ENCODE measurements around the gene ZNF518B.
"Not testable (repeated sequence)": the region's sequence is repeated elsewhere in the genome, so short reads cannot be mapped to it uniquely, and the experiment has no call there.

ZNF518B gene

DNA sequence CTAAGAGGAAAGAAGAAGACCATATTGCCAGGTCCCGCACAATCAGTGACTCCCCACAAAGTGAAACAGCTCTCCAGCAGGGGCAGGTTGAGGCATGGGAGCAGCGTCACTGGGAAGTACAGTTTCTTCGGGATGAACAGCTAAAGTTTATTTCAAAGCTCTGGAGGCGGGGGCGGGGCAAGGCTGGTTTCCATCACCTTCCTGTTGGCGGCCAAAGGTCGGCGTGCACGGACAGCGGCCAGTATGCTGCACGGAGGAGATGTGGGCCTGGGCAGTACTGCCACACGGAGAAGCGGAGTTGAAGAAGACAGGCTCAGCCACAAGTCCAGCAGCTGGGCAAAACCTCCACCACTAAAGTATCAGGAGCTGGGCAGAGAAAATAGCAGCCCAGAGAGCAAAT is 951 bp upstream of the ZNF518B start:
- DNase-seq (ENCODE audit: low spot score) = no peak

DNA sequence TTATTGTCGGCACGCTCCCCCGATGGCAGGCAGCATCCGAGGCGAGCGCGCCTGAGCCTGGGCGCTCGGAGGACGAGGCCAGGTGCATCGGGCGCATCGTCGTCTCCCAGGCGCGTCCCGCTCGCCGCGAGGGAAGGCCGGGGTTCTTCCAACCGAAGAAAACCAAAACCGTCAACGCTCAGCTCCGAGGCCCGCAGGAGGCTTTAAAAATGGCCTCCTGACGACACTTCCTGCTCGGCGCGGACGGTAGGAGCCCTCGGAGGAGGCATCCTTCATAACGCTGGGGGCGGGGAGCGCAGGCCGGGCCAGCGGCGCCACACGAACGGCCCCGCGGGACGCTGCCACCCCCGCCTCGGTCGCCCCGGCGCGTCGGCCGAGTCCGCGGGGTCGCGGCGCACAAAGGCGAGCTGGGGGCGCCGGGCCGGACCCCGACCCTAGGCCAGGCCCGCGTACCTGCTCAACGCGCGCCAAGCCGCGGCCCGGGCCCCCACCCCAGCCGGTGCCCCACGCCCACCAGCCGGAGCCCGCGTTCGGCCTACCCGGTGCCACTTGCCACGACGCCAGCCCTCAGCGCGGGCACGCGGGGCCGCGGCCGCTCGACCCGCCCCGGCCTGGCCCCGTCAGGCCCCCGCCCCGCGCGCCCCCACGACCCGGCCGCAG is 501 bp downstream of the ZNF518B start:
- DNase-seq (ENCODE audit: low spot score) = peak; percentile 57

DNA sequence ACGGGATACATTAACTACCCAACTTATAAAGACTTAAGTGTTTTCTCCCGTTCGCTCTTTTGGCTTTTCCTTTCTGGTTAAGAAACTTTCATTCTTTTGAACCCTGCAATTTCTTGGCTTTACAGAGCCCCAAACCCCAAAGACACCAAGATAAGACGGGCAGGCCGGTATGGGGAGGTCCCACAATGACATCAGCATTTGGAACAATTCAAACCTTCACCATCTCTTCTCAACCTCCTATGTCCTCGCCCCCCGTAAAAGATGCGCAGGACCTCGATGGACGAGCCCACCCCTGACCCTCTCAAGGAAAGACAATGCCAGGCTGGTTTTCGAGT is 999 bp downstream of the ZNF518B start:
- DNase-seq (ENCODE audit: low spot score) = no peak

DNA sequence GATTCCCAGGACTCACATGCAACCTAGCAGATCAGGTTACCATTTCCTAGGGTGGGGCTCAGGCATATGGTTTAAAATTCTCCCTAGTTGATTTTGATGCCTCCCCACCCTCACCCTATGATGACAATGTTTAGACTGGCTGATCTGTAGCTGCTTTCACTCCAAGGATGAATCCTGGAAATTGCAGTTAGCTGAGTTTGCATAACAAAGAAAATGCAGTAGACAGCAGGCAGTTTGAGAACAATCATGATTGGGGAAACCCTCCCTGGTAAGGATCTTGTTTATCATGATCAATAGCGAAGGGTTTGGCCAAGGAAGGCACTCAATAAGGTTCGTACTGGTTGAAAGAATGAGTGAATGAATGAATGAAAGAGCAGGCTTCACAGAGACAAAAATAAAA is 2.1 kb downstream of the ZNF518B start:
- DNase-seq (ENCODE audit: low spot score) = no peak

DNA sequence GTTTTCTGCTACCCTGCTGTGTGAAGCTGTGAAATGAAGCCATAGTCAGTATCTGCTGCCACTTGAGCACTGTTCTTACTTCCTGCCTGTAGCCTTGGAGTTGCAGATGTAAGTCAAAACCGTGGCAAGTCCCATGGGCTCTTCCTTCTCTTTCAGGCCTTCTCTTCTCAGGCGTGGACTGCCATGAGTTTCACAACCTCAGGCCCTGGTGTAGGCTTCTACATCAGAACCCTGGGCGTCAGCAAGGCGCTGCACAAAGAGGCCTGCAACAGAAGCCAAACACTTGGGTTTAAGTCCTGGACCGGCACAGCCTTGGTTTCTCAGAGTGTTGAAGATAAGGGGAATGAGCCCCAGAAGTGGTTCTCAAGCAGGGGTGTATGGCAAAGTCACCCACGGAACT is 2.5 kb downstream of the ZNF518B start:
- no peak for DNase-seq (ENCODE audit: low spot score)

DNA sequence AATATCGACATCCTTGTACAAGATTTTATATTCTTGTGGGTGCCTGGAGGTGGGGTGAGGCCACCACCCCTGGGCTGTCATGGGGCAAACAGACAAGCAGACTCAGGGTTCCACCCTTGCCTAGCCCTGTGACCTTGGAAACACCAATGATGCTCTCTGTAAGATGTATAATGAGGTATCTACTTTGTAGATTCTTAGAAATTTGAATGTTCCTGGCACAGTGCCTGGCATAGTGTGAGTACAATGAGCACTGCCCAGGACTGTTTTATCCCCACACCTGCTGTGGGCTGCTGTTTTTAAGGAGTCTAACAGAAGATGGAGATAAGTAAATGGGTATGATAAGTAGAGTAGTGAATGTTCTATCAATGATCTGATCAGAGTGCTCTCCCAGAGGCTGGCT is 3.1 kb downstream of the ZNF518B start:
- no peak for DNase-seq (ENCODE audit: low spot score)

DNA sequence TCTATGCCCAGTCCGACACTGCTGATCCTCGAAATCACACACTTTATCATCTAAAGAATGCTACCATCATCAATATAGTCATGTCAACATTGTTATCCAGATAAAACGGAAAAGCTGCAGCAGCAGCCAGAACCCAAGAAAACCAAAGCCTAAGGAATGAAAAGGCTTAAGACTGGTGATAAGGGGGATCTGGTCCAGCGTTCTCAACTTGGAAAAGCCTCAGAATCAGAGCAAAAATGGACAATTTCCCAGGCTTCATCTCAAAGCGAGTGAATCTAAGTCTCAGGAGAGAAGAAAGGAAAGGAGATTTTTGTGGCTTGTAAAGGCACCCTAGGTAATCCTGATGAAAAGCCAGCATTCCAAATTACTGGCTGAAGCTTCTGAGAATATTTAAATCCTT is 8.2 kb downstream of the ZNF518B start:
- no peak for DNase-seq (ENCODE audit: low spot score)

DNA sequence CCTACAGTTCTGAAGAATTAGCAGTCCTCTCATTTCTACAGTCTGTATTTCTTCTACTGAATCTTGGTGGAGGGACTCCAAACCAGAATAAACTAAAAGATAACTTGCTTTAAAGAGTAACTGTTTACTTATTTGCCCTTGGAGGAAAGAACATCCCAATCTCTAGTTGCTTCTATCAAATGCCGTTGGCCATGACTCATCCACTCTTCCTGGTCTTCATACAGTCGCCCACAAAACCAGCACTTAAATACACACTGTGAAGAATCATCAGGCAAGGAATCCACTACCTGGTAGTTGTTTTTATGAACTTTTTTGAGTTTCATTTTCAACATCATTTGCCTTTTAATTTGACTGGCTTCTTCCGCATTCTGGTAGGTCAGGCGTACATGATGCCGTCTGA is 14.2 kb downstream of the ZNF518B start:
- DNase-seq (ENCODE audit: low spot score) = no peak

DNA sequence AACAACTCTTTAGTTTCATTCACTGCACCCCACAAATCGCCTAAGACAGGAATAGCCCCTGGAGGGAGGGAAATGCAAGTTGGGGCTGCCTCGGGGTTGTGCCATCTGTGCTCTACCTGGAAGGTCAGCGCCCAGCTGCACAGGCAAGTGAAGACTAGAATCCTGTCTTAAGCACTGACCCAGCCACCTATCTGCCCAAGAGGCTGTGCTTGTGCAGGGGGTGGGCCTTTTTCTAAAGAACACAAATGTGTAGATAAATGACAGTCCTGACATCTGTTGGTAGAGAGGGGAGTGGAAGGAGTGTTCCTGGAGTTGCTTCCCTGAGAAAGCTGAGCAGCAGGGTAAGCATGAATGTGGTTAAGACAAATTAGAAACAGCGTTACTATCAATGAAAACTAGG is 15.7 kb downstream of the ZNF518B start:
- no peak for DNase-seq (ENCODE audit: low spot score)

DNA sequence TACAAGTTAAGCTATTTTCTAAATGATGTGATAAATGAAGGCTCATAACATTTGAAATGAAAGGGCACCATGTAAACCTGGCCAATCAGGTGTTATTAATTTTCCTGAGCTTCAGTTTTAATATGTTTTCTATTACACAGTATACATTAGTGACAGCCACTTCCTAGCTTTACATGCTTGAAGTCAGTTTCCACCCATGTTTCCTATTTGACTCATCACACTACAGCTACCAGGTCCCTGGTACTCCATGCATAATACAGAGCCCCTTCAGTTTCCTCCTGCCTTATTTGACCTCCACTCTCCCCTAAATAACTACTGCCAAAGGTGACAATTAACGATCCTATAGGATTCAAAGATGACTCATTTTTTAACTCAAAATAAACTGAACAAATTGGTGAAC is 18.3 kb downstream of the ZNF518B start:
- no peak for DNase-seq (ENCODE audit: low spot score)

DNA sequence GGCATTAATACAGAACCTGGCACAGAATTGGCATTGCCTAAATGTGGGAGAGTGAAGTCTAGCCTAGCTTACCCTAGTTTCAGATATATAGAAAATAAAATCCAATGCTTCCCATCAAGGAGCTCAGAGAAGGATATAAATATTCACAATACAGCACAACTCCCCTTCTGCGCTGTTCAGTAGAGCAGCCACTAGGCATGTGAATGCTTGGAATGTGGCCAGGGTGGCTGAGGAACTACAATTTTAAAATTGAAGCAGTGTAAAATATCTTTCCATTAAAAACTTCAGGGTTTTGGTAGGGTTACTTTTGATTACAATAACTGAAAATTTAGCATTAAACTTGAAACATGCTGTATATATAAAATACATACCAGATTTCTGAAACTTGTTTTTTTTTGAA is 19.5 kb downstream of the ZNF518B start:
- DNase-seq (ENCODE audit: low spot score) = no peak

DNA sequence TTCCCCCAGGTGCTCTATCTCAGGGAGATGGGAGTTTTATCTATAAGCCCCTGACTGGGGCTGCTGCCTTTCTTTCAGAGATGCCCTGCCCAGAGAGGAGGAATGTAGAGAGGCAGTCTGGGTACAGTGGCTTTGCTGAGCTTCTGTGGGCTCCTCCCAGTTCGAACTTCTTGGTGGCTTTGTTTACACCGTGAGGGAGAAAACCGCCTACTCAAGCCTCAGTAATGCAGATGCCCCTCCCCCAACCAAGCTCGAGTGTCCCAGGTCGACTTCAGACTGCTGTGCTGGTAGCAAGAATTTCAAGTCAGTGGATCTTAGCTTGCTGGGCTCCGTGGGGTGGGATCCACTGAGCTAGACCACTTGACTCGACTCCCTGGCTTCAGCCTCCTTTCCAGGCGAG is 29.5 kb downstream of the ZNF518B start:
- not testable (repeated sequence) for DNase-seq (ENCODE audit: low spot score)

DNA sequence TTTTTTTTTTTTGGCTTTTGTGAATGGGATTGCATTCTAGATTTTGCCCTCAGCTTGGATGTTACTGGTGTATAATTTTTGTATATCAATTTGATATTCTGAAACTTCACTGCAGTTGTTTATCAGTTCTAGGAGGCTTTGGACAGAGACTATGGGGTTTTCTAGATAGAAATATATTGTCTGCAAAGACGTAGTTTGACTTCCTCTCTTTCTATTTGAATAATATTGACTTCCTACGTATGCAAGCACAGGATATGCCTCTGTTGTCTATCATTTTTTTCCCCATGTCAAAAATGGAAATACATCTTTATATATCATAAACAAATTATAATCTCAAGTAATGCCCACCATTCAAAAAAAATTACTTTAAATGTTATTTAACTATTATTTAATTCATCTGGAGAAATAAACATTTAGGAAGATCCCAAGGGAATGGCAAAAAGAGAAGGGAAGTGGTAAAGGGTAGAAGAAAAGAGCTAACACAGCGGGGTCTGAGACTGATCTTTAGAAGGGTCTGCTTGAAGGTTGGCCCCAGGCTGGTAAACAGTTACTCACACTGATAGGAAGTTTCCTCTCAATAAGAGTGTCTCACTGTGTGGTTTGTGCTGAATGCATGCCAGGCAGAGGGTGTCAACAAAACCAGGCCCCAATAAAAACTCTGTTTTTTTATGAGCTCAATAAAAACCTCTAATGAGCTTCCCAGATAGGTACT is 35.7 kb downstream of the ZNF518B start:
- no peak for DNase-seq (ENCODE audit: low spot score)

DNA sequence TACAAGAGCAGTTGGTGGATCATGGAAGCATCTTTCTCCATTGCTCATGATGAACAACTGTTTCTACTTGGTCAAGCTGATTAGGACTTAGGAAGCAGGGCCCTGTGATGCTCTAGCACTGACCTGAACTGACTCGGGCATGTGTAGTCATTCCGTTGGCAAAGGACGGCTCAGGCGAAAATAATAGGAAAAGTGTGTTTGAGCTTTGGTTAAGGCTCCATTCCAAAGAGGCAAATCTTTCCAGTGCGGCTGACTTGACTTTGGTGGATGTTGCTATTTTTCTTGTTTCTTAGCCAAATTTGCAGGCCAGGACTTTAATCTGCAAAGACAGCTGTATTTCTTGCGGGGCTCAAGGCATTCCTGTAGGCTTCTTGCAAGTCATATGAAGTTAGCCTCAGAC is 39.5 kb downstream of the ZNF518B start:
- no peak for DNase-seq (ENCODE audit: low spot score)

DNA sequence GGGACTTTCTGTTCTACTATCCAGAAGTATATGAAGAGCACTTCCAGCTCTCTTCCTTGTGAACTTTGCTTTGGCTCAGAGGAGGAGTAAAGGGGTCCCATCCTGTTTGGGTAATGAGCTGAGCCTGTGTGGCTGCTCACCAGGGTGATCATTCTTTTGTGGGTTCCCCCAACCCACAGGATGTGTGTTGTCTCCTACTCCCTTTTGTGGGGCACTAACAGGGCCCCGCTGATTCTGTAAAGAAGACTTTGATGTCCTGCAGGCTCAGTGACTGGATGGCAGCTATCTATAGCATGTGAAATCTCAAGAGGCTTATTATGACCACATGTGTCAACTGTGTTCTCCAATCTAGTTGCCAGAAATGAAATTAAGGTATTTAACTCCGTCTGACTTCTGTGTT is 40.8 kb downstream of the ZNF518B start:
- no peak for DNase-seq (ENCODE audit: low spot score)

DNA sequence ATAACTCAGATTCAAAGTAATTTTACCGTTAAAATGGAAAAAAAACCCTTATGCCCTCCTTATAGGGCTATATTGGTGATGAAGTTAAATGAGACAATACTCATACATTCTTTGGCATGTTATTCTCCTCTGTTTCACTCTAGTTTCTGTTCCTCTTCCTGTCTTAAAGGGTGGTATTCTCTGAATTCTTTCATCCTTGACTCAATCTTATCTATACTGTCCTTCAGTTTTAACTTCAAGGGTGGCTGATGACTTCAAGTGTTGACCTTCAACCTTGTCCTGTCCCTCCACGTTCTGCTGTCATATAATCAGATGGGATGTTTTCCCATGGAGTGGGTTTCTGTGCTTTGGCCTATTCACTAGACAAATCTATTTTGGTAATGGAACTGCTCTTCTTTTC is 44.0 kb downstream of the ZNF518B start:
- no peak for DNase-seq (ENCODE audit: low spot score)

DNA sequence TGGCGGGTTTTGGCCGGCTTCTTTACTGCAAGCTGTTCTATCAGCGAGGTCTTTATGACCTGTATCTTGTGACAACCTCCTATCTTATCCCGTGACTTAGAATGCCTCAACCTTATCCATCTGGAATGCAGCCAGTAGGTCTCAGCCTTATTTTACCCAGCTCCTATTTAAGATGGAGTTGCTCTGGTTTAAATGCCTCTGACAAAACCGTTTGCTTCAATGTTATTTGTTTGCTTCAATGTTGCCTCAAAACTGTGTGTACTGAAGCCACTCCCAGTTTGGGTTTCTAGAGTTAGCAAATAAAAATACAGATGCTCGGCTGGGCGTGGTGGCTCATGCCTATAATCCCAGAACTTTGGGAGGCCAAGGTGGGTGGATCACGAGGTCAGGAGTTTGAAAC is 51.6 kb downstream of the ZNF518B start:
- DNase-seq (ENCODE audit: low spot score) = no peak

DNA sequence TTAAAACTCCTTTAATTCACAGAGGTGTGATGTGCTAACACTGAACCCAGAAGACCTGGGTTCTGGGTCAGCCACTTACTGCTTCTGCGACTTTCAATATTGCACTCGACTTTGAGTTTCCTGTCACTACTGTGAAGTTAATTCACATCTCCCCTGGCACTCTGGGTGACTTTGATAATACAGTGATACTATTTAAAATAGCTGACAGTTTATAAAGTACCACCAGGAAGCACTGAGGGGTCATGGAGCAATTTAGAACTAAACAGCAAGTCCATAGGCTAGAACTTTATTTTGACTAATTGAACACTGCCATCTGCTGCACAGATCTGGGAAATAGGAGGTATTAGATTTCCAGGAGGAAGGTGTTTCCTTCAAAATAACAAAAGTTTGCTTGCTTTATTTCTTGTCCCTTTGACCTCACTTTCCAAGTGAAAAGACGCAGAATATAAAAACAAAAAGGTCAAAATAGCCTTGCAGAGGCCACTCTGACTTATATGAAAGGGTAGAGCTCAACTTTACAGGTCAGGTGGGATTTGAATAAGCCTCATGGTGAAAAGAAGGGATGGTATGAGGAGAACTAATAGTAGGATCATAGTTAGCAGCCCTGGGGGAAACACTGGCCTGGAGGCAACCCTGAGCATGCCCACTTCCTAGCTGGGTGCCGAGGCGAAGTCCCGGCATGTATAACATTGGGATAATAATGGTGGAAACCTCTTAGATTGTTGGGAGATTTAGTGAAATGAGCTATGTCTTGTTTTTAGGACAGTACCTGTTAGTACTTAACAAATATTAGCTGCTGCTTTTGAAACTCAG is 53.4 kb downstream of the ZNF518B start:
- DNase-seq (ENCODE audit: low spot score) = peak; percentile 17

DNA sequence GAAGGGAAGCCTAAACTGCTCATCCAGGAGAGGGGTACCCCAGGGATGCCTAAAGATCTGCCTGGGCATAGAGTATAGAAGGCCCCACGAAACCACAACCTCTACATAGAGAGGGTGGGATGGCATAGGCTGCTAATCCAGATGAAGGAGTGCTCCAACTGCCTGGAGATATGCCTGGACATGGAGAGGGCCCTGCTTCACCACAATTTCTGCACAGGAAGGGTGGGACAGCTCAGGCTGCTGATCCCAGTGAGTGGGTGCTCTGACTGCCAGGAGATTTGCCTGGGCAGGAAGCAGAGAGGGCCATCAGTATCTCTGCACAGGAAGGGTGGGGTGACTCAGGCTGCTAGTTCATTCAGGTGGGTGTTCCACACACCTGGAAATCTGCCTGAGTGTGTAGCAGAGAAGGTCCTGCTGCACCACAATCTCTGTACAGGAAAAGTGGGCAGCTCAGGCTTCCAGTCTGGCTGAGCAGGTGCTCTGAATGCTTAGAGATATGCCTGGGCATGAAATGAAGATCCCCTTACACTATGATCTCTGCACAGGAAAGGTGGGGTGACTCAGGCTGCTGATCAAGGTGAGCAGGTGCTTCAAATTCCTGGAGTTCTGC is 61.1 kb downstream of the ZNF518B start:
- DNase-seq (ENCODE audit: low spot score) = no peak
